Type B pancreatic cell (in vitro differentiated cells): Measurements from ENCODE around the gene NEK7. TPM values are rescaled to one million over a fixed set of nuclear protein-coding genes. Genes with fewer than 3 reads are reported as not detected.

Source experiments
- DNase-seq: peaks from one replicate; pipeline ENCODE4 v3.0.0; 2021; ENCODE audit warnings: mixed read lengths; ENCODE audit not compliant: unreplicated experiment; ENCODE audit errors: extremely low spot score
- H3K27ac Mint-ChIP-seq: 2 replicates; pipeline ENCODE4 v1.8.0; 2021; ENCODE audit warnings: mild to moderate bottlenecking, mixed read lengths
- H3K27me3 Mint-ChIP-seq: 2 replicates; pipeline ENCODE4 v1.8.0; 2021; ENCODE audit warnings: mixed read lengths
- H3K36me3 Mint-ChIP-seq: 2 replicates; pipeline ENCODE4 v1.8.0; 2021; ENCODE audit warnings: mixed read lengths
- H3K4me1 Mint-ChIP-seq: one replicate; pipeline ENCODE4 v1.8.0; 2021; ENCODE audit warnings: mixed read lengths; ENCODE audit not compliant: unreplicated experiment
- H3K4me3 Mint-ChIP-seq: 2 replicates; pipeline ENCODE4 v1.8.0; 2021; ENCODE audit warnings: mild to moderate bottlenecking, mixed read lengths
- H3K9me3 Mint-ChIP-seq: 2 replicates; pipeline ENCODE4 v1.8.0; 2021; ENCODE audit warnings: mixed read lengths
- total RNA-seq: library from RNA; stranded (reverse); gene quantifications from 2 replicates; pipeline ENCODE4 v1.2.1, GENCODE V29; 2021; ENCODE audit warnings: low replicate concordance
- TF ChIP-seq, protein P1 (sequence below): fragments of 200-600 bp; sonication (generic); conservative IDR thresholded peaks from 2 replicates; pipeline ENCODE4 v1.5.0; 2021; ENCODE audit warnings: antibody characterized with exemption, mild to moderate bottlenecking

The NEK7 gene
- total RNA-seq, 1 donor from 2014 or later, result 35.1 TPM

- Mint-ChIP-seq H3K4me3 (no peak overlapping the region), H3K27me3 (no peaks in the 10 kb centered on the region), H3K4me1 (peaks cover 5% of the 10 kb centered on the region), H3K27ac (no peak overlapping the region), H3K36me3 (peaks cover 16% of the 10 kb centered on the region), H3K9me3 (no peaks in the 10 kb centered on the region)
- no peak for DNase-seq
- TF ChIP-seq, protein P1, sequence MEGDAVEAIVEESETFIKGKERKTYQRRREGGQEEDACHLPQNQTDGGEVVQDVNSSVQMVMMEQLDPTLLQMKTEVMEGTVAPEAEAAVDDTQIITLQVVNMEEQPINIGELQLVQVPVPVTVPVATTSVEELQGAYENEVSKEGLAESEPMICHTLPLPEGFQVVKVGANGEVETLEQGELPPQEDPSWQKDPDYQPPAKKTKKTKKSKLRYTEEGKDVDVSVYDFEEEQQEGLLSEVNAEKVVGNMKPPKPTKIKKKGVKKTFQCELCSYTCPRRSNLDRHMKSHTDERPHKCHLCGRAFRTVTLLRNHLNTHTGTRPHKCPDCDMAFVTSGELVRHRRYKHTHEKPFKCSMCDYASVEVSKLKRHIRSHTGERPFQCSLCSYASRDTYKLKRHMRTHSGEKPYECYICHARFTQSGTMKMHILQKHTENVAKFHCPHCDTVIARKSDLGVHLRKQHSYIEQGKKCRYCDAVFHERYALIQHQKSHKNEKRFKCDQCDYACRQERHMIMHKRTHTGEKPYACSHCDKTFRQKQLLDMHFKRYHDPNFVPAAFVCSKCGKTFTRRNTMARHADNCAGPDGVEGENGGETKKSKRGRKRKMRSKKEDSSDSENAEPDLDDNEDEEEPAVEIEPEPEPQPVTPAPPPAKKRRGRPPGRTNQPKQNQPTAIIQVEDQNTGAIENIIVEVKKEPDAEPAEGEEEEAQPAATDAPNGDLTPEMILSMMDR, result no peak
These were observed 123.3 kb downstream of the NEK7 start for GRCh38 chr1:198280080-198280479.

GRCh38 chr1:198281911-198282310 is 125.1 kb downstream of the NEK7 start:
- TF ChIP-seq, protein P1, result no peak
- DNase-seq, result no peak
- peaks cover 5% of the 10 kb centered on the region for H3K4me1 Mint-ChIP-seq
- no peaks in the 10 kb centered on the region for H3K27me3 Mint-ChIP-seq
- no peak overlapping the region for H3K4me3 Mint-ChIP-seq
- H3K27ac Mint-ChIP-seq, result no peak overlapping the region
- H3K36me3 Mint-ChIP-seq, result peaks cover 27% of the 10 kb centered on the region
- H3K9me3 Mint-ChIP-seq, result no peaks in the 10 kb centered on the region

DNA sequence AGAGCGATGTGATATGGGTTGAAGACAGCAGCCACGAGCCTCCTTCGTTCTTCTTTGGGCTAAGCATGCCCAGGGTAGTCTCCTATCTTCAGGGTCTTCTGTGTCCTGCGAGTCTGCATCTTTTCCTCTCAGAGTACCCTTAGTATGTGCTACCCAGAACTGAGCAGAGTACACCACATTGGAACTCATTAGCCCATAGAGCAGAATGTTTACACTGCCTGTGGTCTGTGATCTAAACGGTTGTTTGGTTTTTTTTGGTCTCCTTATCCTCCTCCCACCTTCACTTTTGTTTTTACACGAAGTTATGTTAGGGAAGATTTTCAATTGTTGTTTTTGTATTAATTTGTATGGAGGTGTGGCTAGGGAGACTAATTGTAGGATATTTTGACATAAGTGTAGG is 126.4 kb downstream of the NEK7 start:
- H3K4me3 Mint-ChIP-seq, result no peak overlapping the region
- H3K4me1 Mint-ChIP-seq, result peaks cover 12% of the 10 kb centered on the region
- H3K36me3 Mint-ChIP-seq, result peaks cover 27% of the 10 kb centered on the region
- no peaks in the 10 kb centered on the region for H3K27me3 Mint-ChIP-seq
- no peak overlapping the region for H3K27ac Mint-ChIP-seq
- TF ChIP-seq, protein P1, result no peak
- H3K9me3 Mint-ChIP-seq, result no peaks in the 10 kb centered on the region
- DNase-seq, result no peak

DNA sequence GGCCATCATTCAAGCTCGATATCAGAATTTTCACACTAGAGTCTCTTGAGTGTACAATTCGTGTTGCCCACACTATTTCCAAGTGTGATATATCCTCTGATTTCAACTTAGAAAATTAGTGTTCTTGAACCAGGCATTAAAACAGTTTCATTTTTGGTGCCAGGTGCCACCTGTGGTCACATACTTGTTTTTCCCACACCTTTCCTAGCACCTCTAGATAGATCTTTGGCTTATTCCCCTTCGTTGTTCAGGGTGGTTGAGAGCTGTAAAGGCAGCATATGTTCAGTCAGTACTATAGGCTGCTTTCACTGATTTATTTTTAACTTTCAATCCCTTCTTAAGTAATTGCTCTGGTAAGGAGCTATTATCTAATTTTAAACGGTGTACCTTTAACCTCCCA is 131.1 kb downstream of the NEK7 start:
- Mint-ChIP-seq H3K9me3 (no peaks in the 10 kb centered on the region), H3K27me3 (no peaks in the 10 kb centered on the region), H3K4me3 (no peak overlapping the region), H3K4me1 (peaks cover 23% of the 10 kb centered on the region), H3K36me3 (peaks cover 21% of the 10 kb centered on the region), H3K27ac (no peak overlapping the region)
- DNase-seq, result no peak
- TF ChIP-seq, protein P1, result no peak

GRCh38 chr1:198290089-198290683 is 133.4 kb downstream of the NEK7 start:
- no peak for DNase-seq
- TF ChIP-seq, protein P1, result no peak
- H3K27ac Mint-ChIP-seq, result no peak overlapping the region
- no peaks in the 10 kb centered on the region for H3K9me3 Mint-ChIP-seq
- peaks cover 21% of the 10 kb centered on the region for H3K4me1 Mint-ChIP-seq
- peaks cover 14% of the 10 kb centered on the region for H3K36me3 Mint-ChIP-seq
- H3K27me3 Mint-ChIP-seq, result no peaks in the 10 kb centered on the region
- H3K4me3 Mint-ChIP-seq, result no peak overlapping the region

DNA sequence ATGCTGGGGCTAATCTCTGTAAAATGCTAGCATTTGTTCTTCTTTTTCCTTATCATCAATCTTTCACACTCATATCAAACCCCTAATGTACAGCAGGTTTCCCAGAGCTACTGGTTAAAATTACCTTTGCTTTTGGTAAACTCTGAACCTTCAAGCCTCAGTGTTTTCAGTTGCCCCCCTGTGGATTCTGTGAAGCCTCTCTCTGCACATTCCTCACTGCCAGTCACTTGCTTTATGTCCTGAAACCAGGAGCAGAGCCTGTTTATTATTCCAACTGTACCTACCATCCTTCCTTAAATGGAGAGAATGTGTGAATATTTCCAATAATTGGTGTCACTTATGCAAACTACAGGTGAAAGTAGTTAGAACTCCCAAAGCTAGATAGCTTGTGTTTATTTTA is 134.2 kb downstream of the NEK7 start:
- H3K27ac Mint-ChIP-seq, result no peak overlapping the region
- no peak for DNase-seq
- H3K27me3 Mint-ChIP-seq, result no peaks in the 10 kb centered on the region
- H3K4me1 Mint-ChIP-seq, result peaks cover 26% of the 10 kb centered on the region
- H3K4me3 Mint-ChIP-seq, result no peak overlapping the region
- TF ChIP-seq, protein P1, result no peak
- no peaks in the 10 kb centered on the region for H3K9me3 Mint-ChIP-seq
- peaks cover 12% of the 10 kb centered on the region for H3K36me3 Mint-ChIP-seq
